ENCODE results near the gene ARHGAP21.

The ARHGAP21 gene

DNA sequence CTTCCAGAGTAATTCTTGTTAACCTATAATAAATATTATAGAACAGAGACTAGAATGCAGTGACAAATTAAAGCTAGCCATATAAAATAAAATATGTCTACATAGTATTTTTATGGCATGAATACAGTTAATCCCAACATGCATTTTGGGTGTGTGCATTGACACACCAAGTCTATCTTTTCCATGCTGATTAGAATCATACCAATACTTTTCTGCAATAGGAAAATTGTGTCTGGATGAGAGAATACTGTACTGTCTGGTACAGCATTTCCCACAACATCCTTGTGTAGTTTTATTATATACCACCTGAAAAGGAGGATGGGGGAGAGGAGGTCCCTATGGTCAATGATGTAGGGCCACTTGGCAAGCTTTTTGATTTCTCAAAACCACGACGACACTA is 100.3 kb downstream of the ARHGAP21 start:
- TF ChIP-seq, protein P1, sequence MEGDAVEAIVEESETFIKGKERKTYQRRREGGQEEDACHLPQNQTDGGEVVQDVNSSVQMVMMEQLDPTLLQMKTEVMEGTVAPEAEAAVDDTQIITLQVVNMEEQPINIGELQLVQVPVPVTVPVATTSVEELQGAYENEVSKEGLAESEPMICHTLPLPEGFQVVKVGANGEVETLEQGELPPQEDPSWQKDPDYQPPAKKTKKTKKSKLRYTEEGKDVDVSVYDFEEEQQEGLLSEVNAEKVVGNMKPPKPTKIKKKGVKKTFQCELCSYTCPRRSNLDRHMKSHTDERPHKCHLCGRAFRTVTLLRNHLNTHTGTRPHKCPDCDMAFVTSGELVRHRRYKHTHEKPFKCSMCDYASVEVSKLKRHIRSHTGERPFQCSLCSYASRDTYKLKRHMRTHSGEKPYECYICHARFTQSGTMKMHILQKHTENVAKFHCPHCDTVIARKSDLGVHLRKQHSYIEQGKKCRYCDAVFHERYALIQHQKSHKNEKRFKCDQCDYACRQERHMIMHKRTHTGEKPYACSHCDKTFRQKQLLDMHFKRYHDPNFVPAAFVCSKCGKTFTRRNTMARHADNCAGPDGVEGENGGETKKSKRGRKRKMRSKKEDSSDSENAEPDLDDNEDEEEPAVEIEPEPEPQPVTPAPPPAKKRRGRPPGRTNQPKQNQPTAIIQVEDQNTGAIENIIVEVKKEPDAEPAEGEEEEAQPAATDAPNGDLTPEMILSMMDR (IDR thresholded peaks at IDR 0.05) = no peak

DNA sequence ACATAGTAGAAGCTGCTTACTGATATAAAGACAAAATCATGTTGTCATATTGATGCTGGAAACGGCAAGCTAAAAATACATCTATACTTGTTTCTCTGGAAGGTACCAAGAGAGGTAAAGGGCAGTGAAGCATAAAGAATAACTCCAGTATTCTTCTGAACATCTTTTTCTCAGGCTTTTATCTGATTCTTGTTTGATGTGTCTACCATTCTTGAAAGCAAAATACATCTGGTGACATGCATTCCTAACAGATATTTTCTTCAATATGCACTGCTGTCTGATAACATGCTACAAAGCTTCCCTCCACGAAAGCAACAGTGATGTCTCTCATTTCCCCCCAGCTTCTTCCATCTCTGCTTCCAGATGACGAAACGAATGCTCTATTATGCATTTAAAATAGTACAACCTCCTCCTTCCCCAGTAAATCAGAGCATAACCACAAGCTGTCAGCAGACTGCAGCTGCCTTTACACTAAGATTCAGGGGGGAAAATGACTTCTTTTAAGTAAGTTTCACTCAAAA is 100.8 kb downstream of the ARHGAP21 start:
- TF ChIP-seq, protein P1 (IDR thresholded peaks at IDR 0.05) = no peak

DNA sequence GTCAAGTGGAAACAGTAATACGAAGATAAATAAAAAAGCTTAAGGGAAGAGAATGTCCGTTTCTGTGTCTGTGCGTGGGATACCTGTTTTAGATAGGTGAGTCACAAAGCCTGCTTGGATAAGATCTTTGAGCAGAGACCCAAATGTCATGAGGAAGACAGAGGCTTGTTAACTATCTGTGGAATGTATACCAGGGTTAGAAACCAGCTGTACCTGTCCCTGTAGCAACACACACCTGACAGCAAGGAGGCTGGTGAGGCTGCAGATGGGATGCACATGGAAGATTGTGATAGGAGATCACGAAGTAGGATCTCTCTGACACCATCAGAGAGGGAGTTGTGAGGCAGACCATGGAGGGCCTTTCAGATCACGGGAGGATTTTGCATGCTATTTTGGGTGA is 105.3 kb downstream of the ARHGAP21 start:
- TF ChIP-seq, protein P1 (IDR thresholded peaks at IDR 0.05) = no peak

DNA sequence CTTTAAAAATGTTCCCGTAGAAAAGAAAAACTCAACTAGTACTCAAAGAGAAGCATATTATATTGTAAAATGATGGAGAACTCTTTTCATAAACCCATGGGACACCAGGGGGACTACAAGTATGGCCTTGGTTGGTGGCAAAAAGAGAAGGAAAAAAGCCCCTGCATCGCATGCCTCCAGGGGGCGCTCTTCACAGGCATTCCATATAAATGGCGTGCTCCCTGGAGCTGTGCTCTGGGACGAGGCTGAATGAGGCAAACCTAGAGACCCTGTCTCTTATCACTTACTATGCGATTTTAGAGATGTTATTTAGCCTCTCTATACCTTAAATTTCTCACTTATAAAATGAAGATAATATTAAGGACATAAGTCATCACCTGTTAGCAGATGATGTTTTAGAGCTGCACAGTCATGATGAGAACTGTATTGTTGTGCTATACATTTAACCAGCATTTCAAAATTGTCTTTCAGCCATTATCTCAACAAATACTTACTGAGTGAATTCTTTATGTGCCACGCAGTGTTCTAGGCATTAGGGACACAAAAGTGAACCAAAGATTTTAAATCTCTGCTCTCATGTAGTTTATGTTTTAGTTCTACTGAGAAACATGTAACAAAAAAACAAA is 105.8 kb downstream of the ARHGAP21 start:
- TF ChIP-seq, protein P1 (IDR thresholded peaks at IDR 0.05) = peak; percentile 93

DNA sequence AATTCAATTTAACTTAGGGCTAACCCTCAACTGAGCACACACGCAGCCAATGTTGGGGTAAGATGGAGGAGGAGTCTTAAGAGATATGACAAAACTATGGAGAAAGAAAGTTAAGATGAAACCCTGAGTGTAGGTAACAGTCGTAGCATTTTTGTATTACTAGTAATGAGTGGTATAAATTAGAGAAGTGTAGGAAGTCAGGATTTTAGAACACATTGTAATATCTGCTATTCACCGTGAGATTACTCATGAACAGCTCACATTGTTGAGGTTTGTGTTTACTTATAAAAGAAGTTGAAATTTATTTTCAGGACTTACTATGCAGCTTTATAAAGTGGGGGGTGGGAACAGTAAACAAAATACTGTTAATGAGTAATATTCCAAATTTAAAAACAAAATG is 107.2 kb downstream of the ARHGAP21 start:
- TF ChIP-seq, protein P1 (IDR thresholded peaks at IDR 0.05) = no peak

DNA sequence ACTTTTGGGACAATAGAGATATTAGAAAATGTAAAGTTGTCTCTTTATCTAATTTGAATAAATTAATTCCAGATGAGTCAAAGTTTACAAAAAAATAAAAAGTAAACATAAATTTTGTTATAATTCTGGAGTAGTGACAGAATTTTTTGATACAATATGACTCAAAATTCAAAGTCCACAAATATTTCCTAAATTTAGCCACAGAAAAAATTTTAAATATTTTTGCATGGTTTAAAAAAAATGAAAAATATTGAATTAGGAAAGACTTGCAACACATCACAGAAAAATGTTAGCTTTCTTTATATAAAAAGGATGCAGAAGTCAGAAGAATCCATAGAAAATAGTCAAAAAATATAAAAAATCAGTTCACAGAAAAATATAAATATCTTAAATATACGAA is 117.7 kb downstream of the ARHGAP21 start:
- TF ChIP-seq, protein P1 (IDR thresholded peaks at IDR 0.05) = no peak

DNA sequence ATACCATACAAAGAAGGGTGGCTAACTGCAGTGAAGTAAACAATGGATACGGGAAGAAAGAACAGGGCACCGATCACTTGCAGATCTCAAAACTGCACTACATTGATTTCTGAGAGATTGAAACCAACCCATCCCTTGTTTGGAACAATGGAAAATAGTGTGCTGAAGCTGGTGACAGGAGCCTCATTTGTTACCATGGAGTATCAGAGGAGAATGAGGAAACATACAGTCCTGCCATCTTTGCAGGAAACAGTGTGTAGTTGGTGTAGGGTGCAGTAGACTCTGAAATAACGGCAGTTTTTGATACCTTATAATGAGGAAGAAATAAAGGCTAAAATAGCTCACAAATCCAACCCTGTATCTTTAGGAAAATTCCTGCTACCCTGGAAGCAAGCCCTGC is 118.5 kb downstream of the ARHGAP21 start:
- TF ChIP-seq, protein P1 (IDR thresholded peaks at IDR 0.05) = no peak

DNA sequence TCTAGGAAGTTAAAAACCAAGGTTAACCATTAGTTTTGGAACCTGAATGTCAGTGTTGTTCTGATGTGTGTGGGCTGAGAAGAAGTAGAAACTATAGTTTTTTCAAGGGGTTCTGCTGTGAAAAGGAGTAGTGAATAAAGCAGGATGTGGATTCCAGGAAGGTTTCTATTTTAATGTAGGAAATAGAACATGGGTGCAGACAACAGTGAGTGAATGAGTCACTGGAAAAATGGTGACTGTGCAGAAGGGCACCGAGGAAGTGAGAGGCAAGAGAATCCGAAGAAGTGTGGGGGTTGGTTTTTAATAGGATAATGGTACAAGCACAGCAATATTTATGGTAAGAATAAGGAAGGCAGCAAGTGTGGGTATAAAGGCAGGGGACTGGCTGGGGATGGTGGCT is 120.4 kb downstream of the ARHGAP21 start:
- TF ChIP-seq, protein P1 (IDR thresholded peaks at IDR 0.05) = no peak
